Stimulated activated CD8-positive, alpha-beta memory T cell treated with anti-CD3 and anti-CD28 coated beads, Interleukin-15, amount 100 ng/mL, for 24 hours (primary cell): ENCODE measurements around the gene FRAT1.
"Not testable (repeated sequence)": the region's sequence is repeated elsewhere in the genome, so short reads cannot be mapped to it uniquely, and the experiment has no call there.

Experiments used
- DNase-seq: peaks from one replicate; pipeline ENCODE4 v3.0.0-alpha.2; 2020; ENCODE audit warnings: low read depth

Gene FRAT1

GRCh38 chr10:97334370-97335175 lies 15.5 kb downstream of the FRAT1 start, which contains the start of gene FRAT2:
Gene FRAT2 (minus strand): TSS chr10:97334729. CDS start chr10:97334572, 157 bp downstream.
- DNase-seq = peak; percentile 65

- DNase-seq = no peak
These were observed 16.1 kb downstream of the FRAT1 start for GRCh38 chr10:97335188-97335619.

- no peak for DNase-seq
These were observed 16.9 kb downstream of the FRAT1 start for GRCh38 chr10:97336006-97336405.

GRCh38 chr10:97336446-97336845 lies 17.4 kb downstream of the FRAT1 start:
- no peak for DNase-seq

DNA sequence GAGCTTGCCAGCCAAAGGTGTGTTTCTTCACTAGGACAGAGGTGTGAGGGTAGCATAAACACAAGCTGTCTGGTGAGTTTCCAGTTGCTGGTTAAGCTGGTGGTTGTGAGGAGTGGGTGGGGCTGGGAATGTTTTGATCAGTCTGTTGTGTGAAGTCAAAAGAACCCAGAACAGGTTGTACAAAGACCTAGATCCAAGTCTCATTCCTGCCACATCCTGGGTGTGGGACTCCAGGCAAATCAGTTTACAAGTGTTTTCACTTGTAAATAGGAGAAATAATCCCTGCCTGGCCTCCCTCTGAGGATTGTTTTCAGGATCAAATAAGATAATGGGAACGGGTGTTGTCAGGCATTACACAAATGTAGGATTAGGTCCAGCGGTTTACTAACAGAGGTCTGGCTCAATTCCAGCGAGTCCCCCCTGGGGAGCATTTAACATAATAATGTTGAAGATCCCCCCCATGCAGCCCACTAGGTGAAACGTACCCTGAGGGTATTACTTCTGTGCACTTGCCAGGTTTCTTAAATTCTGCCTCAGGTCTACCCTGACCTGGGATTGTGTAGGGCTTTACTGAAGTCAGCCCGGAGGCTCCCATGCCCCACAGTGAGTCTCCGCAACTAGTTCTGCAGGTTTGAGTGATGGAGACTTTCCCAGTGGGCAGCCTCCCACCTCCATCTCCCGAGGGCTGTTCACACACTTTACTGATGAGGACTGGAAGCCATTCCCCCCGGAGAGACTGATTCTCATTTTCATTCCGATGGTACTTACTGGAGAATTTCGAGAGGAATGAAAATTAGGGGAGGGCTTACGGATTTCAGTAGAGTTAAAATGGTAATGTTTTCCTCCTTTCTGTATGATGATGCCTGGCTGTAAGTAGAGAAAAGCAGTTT lies 18.1 kb downstream of the FRAT1 start:
- no peak for DNase-seq

- DNase-seq = no peak
These were observed 19.0 kb downstream of the FRAT1 start for GRCh38 chr10:97338041-97338440.

DNA sequence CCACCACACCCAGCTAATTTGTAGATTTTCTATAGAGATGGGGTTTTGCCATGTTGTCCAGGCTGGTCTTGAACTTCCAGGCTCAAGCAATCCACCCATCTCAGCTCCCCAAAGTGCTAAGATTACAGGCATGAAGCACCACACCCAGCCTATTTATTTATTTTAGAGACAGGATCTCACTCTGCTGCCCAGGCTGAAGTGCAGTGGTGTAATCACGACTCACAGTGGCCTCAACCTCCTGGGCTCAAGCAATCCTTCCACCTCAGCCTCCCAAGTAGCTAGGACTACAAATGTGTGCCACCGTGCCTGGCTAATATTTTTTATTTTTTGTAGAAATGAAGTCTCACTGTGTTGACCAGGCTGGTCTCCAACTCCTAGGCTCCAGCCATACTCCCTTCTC lies 22.3 kb downstream of the FRAT1 start:
- DNase-seq = no peak

DNA sequence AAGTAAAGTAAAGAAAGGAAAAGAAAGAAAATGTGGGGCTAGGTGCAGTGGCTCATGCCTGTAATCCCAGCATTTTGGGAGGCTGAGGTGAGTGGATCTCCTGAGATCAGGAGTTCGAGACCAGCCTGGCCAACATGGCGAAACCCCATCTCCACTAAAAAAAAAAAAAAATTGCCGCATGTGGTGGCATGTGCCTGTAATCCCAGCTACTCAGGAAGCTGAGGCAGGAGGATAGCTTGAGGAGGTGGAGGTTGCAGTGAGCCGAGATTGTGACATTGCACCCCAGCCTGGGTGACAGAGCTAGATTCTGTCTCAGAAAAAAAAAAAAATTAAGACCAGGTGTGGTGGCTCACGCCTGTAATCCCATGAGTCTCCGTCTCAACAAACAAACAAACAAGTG lies 24.6 kb downstream of the FRAT1 start:
- not testable (repeated sequence) for DNase-seq

DNA sequence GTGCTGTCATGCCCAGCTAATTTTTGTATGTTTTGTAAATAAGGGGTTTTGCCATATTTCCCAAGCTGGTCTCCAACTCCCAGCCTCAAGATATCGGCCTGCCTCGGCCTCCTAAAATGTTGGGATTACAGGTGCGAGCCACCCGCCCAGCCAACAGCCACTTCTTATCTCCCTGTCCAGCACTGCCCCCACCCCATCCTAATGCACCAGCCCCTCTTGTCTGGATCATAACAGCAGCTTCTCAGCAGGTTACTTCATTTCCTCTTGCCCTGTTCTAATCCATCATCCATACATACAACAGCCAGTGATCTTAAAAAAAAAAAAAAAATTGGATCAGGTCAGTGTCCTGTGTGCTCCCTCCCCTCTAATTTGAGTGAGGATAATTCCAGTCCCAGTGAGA lies 28.2 kb downstream of the FRAT1 start:
- no peak for DNase-seq

GRCh38 chr10:97349752-97350513 lies 30.9 kb downstream of the FRAT1 start:
- DNase-seq = no peak

DNA sequence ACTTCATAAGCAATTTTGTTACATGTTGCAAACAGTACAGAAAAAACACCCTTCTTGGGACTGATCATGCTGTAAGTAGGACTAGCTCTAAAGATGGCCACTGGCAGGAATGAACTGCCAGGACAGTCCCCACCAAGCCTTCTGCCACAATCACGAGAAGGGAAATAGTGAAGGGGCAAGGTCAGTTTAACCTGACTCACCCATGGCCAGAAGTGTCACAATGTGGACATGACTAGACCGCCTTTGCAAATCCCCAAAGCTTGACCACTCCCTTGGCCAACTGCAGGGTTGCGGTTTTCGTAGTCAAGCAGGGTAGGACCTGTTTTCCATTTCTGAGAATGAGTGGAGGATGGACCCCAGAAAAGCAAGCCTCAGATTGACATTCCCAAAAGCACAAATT lies 34.9 kb downstream of the FRAT1 start:
- no peak for DNase-seq

DNA sequence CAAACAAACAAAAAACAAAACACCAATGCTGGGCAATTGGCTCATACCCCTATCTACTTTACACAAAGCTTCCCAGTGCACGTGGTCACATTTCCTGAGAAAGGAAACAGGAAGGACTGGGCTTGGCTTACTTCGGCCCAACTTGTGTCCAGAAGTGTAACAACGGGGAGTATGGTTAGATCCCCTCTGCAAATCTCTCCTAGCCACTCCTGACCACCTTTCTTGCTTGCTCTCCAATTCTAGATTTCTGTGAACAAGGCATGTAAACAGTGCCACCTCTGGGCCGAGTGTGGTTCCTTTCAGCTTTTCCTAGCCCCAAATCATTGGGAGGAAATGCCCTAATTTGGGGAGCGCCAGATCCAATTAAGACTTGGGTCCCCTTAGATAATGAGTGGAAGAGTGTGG lies 36.5 kb downstream of the FRAT1 start:
- DNase-seq = no peak

DNA sequence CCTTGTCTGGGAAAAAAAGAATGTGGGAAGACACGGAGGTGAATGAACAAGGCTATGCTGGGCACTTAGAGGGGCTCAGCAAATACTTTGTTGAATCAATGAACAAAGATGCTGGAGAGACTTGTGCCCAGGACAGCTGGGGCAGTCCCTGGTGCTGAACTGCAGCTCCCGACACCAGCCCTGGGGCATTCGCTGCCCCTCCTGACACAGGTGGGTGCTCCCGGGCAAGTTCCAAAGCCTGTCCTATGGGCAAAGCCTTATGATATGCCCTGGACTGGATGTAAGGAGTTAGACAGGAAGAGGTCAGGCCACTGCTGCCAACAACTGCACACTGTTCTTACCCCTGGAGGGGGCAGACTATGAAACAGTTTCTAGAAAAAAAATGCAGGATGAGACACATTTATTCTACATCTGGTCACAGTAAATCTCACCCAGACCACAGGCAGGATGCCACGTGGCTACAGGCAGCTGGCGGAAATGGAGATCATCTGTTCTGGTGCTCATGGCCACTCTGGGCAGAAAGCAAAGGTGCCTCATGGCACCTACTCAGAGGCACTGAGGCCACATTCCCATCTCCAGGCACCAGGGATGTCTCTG lies 37.3 kb downstream of the FRAT1 start:
- no peak for DNase-seq

- DNase-seq = no peak
These were observed 37.8 kb downstream of the FRAT1 start for GRCh38 chr10:97356918-97357317.

GRCh38 chr10:97358349-97358748 lies 39.3 kb downstream of the FRAT1 start:
- no peak for DNase-seq

- no peak for DNase-seq
These were observed 39.7 kb downstream of the FRAT1 start for GRCh38 chr10:97358781-97359180.

DNA sequence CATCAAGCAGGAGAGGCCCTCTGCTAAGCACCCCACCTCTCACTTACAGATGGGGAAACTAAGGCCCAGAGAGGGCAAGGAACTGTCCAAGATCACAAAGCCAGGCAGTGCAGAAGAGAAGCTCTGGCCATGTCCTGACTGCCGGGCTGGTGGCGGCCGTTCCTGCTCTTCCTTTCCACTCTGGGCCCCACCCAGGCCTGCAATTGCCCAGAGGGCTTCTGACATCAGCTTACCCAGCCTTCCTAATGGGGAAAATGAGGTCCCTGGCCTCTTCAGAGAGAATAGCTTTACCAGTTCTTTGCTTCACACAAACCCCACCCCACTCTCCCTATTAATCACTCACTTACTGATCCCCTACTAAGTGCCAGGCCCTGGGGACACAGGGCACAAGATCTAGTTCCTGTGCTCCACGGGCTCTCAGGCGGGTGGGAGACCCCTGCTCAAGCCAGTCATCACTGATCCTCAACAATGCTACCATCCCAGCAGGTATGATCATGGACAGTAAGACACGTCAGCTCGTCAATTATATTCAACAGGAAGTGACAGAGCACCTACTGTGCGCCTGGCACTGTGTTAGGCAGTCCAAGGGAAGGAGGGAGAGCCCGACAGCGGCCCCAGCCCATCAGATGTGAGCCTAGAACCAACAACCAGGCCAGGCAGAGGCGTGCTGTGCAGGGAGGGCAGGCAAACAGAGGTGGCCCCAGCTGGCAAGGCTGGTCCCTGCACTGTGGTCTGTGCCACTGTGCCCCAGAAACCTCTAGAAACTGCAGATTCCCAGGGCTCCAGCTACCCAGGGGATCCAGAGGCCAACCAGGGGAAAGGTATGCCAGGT lies 41.9 kb downstream of the FRAT1 start:
- no peak for DNase-seq

DNA sequence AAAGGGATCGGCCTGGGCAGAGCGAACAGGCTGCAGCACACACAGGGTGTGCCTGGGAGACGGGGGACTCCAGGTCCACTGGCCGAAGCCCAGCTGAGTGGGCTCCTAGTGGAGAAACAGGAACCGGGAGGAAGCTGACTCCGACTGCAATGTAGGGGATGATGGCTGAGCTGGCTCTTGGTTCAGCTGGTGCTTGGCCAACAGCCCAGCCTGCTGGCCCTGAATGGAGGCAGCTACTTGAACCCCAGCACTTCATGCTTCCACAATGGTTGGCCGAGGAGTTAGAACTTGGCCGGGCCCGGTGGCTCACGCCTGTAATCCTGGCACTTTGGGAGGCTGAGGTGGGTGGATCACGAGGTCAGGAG lies 42.4 kb downstream of the FRAT1 start:
- no peak for DNase-seq

GRCh38 chr10:97362310-97363033 lies 43.4 kb downstream of the FRAT1 start:
- no peak for DNase-seq

DNA sequence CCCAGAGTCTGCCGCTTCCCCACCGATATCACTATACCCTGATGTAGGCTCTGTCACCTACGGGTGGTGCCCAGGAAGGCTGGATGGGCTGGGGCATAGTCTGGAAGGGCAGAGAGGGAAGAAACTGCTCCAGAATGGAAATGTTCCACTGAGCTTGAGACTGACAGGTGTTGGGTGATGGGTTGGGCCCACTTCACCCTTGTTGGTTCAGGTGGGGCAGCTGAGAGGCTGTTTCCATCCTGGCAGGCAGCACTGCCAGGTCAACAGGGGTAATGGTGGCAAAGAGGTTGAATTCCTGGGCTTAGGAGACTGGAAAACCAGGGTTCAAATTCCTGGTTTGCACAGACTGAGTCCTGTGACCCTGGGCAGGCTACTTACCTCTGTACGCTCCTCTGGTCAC lies 44.0 kb downstream of the FRAT1 start:
- DNase-seq = no peak
